Stimulated activated naive CD8-positive, alpha-beta T cell treated with anti-CD3 and anti-CD28 coated beads, Interleukin-15, Interleukin-2, amounts not matched to agents 100 ng/mL and 50 ng/mL, for 24 hours (primary cell): ENCODE results near the gene NR2C1.
"Not testable (repeated sequence)": the region's sequence is repeated elsewhere in the genome, so short reads cannot be mapped to it uniquely, and the experiment has no call there.

Experiments used
- H3K27ac Mint-ChIP-seq: one replicate; pipeline ENCODE4 v1.8.0; 2021; ENCODE audit warnings: mild to moderate bottlenecking, mixed read lengths
- H3K27me3 Mint-ChIP-seq: one replicate; pipeline ENCODE4 v1.8.0; 2021; ENCODE audit warnings: mixed read lengths
- H3K36me3 Mint-ChIP-seq: one replicate; pipeline ENCODE4 v1.8.0; 2021; ENCODE audit warnings: low read depth, mixed read lengths
- H3K4me1 Mint-ChIP-seq: one replicate; pipeline ENCODE4 v1.8.0; 2021; ENCODE audit warnings: low read depth, mixed read lengths
- H3K4me3 Mint-ChIP-seq: one replicate; pipeline ENCODE4 v1.8.0; 2021; ENCODE audit warnings: mild to moderate bottlenecking, mixed read lengths
- H3K9me3 Mint-ChIP-seq: one replicate; pipeline ENCODE4 v1.8.0; 2021; ENCODE audit warnings: mixed read lengths

The NR2C1 gene

GRCh38 chr12:94998326-94998725, 75.1 kb downstream of the NR2C1 start:
- H3K4me1 Mint-ChIP-seq, result peaks cover 55% of the 10 kb centered on the region
- no peak overlapping the region for H3K27ac Mint-ChIP-seq
- peaks cover 39% of the 10 kb centered on the region for H3K36me3 Mint-ChIP-seq
- H3K27me3 Mint-ChIP-seq, result no peaks in the 10 kb centered on the region
- H3K9me3 Mint-ChIP-seq, result no peaks in the 10 kb centered on the region
- H3K4me3 Mint-ChIP-seq, result no peak overlapping the region

- Mint-ChIP-seq H3K9me3 (no peaks in the 10 kb centered on the region), H3K27me3 (no peaks in the 10 kb centered on the region), H3K4me1 (peaks cover 54% of the 10 kb centered on the region), H3K27ac (no peak overlapping the region), H3K36me3 (peaks cover 41% of the 10 kb centered on the region), H3K4me3 (no peak overlapping the region)
Measured at GRCh38 chr12:94997726-94998125, 75.7 kb downstream of the NR2C1 start.

- peaks cover 50% of the 10 kb centered on the region for H3K4me1 Mint-ChIP-seq
- no peaks in the 10 kb centered on the region for H3K9me3 Mint-ChIP-seq
- peaks cover 44% of the 10 kb centered on the region for H3K36me3 Mint-ChIP-seq
- no peak overlapping the region for H3K4me3 Mint-ChIP-seq
- no peaks in the 10 kb centered on the region for H3K27me3 Mint-ChIP-seq
- no peak overlapping the region for H3K27ac Mint-ChIP-seq
Measured at GRCh38 chr12:94997061-94997460, 76.4 kb downstream of the NR2C1 start.

- H3K4me1 Mint-ChIP-seq, result peaks cover 39% of the 10 kb centered on the region
- H3K36me3 Mint-ChIP-seq, result peaks cover 48% of the 10 kb centered on the region
- H3K27ac Mint-ChIP-seq, result no peak overlapping the region
Measured at GRCh38 chr12:94994312-94994711, 79.1 kb downstream of the NR2C1 start.

GRCh38 chr12:94993855-94994254, 79.6 kb downstream of the NR2C1 start:
- not testable (repeated sequence) for H3K4me3 Mint-ChIP-seq, H3K27me3 Mint-ChIP-seq, H3K9me3 Mint-ChIP-seq

More at GRCh38 chr12:94994312-94994711, 79.1 kb downstream of the NR2C1 start:
- no peak overlapping the region for H3K4me3 Mint-ChIP-seq
- H3K9me3 Mint-ChIP-seq, result no peaks in the 10 kb centered on the region
- H3K27me3 Mint-ChIP-seq, result no peaks in the 10 kb centered on the region

GRCh38 chr12:94990222-94990621, 83.2 kb downstream of the NR2C1 start:
- Mint-ChIP-seq H3K4me3 (no peak overlapping the region), H3K4me1 (peaks cover 54% of the 10 kb centered on the region)

More at GRCh38 chr12:94993855-94994254, 79.6 kb downstream of the NR2C1 start:
- Mint-ChIP-seq H3K4me1 (peaks cover 39% of the 10 kb centered on the region), H3K36me3 (peaks cover 48% of the 10 kb centered on the region)
- not testable (repeated sequence) for H3K27ac Mint-ChIP-seq

GRCh38 chr12:94988471-94988870, 84.9 kb downstream of the NR2C1 start:
- H3K4me3 Mint-ChIP-seq, result no peak overlapping the region
- H3K9me3 Mint-ChIP-seq, result peaks cover 4% of the 10 kb centered on the region
- no peaks in the 10 kb centered on the region for H3K27me3 Mint-ChIP-seq
- H3K4me1 Mint-ChIP-seq, result peaks cover 47% of the 10 kb centered on the region
- H3K36me3 Mint-ChIP-seq, result peaks cover 50% of the 10 kb centered on the region
- H3K27ac Mint-ChIP-seq, result peak overlapping the region; percentile 60

More at GRCh38 chr12:94990222-94990621, 83.2 kb downstream of the NR2C1 start:
- Mint-ChIP-seq H3K9me3 (peaks cover 4% of the 10 kb centered on the region), H3K27me3 (no peaks in the 10 kb centered on the region), H3K27ac (no peak overlapping the region), H3K36me3 (peaks cover 49% of the 10 kb centered on the region)

GRCh38 chr12:94987801-94988200, 85.6 kb downstream of the NR2C1 start:
- Mint-ChIP-seq H3K27ac (peak overlapping the region; percentile 74), H3K4me3 (peak overlapping the region; percentile 29), H3K4me1 (peaks cover 51% of the 10 kb centered on the region), H3K36me3 (peaks cover 52% of the 10 kb centered on the region), H3K9me3 (peaks cover 4% of the 10 kb centered on the region), H3K27me3 (no peaks in the 10 kb centered on the region)

- Mint-ChIP-seq H3K36me3 (peaks cover 47% of the 10 kb centered on the region), H3K27ac (peak overlapping the region; percentile 71), H3K4me3 (no peak overlapping the region), H3K9me3 (peaks cover 4% of the 10 kb centered on the region), H3K4me1 (peaks cover 55% of the 10 kb centered on the region), H3K27me3 (no peaks in the 10 kb centered on the region)
Measured at GRCh38 chr12:94987076-94987669, 86.2 kb downstream of the NR2C1 start.

- not testable (repeated sequence) for H3K27ac Mint-ChIP-seq, H3K27me3 Mint-ChIP-seq, H3K4me3 Mint-ChIP-seq, H3K9me3 Mint-ChIP-seq
- Mint-ChIP-seq H3K36me3 (peaks cover 39% of the 10 kb centered on the region), H3K4me1 (peaks cover 62% of the 10 kb centered on the region)
Measured at GRCh38 chr12:94985099-94985498, 88.3 kb downstream of the NR2C1 start.

- H3K27ac Mint-ChIP-seq, result no peak overlapping the region
- peaks cover 27% of the 10 kb centered on the region for H3K36me3 Mint-ChIP-seq
Measured at GRCh38 chr12:94983321-94983720, 90.1 kb downstream of the NR2C1 start.

GRCh38 chr12:94982456-94982855, 91.0 kb downstream of the NR2C1 start:
- H3K36me3 Mint-ChIP-seq, result peaks cover 23% of the 10 kb centered on the region
- H3K4me3 Mint-ChIP-seq, result no peak overlapping the region
- no peaks in the 10 kb centered on the region for H3K27me3 Mint-ChIP-seq
- H3K9me3 Mint-ChIP-seq, result no peaks in the 10 kb centered on the region
- H3K4me1 Mint-ChIP-seq, result peaks cover 44% of the 10 kb centered on the region
- H3K27ac Mint-ChIP-seq, result no peak overlapping the region

More at GRCh38 chr12:94983321-94983720, 90.1 kb downstream of the NR2C1 start:
- no peaks in the 10 kb centered on the region for H3K9me3 Mint-ChIP-seq
- no peaks in the 10 kb centered on the region for H3K27me3 Mint-ChIP-seq
- H3K4me1 Mint-ChIP-seq, result peaks cover 46% of the 10 kb centered on the region
- H3K4me3 Mint-ChIP-seq, result no peak overlapping the region

- Mint-ChIP-seq H3K4me1 (peaks cover 30% of the 10 kb centered on the region), H3K4me3 (no peak overlapping the region), H3K36me3 (peaks cover 20% of the 10 kb centered on the region), H3K27me3 (no peaks in the 10 kb centered on the region), H3K9me3 (no peaks in the 10 kb centered on the region), H3K27ac (no peak overlapping the region)
Measured at GRCh38 chr12:94980577-94980976, 92.8 kb downstream of the NR2C1 start.

GRCh38 chr12:94979941-94980340, 93.5 kb downstream of the NR2C1 start:
- H3K36me3 Mint-ChIP-seq, result peaks cover 20% of the 10 kb centered on the region
- no peaks in the 10 kb centered on the region for H3K27me3 Mint-ChIP-seq
- peaks cover 30% of the 10 kb centered on the region for H3K4me1 Mint-ChIP-seq
- H3K27ac Mint-ChIP-seq, result no peak overlapping the region
- H3K9me3 Mint-ChIP-seq, result no peaks in the 10 kb centered on the region
- no peak overlapping the region for H3K4me3 Mint-ChIP-seq

GRCh38 chr12:94977766-94978468, 95.5 kb downstream of the NR2C1 start:
- Mint-ChIP-seq H3K4me3 (no peak overlapping the region), H3K36me3 (peaks cover 23% of the 10 kb centered on the region), H3K4me1 (peaks cover 22% of the 10 kb centered on the region), H3K9me3 (no peaks in the 10 kb centered on the region), H3K27me3 (no peaks in the 10 kb centered on the region), H3K27ac (no peak overlapping the region)
